B cell (primary cell): ENCODE results near the gene KRT14. TPM values are rescaled to one million over a fixed set of nuclear protein-coding genes. Genes with fewer than 3 reads are reported as not detected.
"Not testable (repeated sequence)": the region's sequence is repeated elsewhere in the genome, so short reads cannot be mapped to it uniquely, and the experiment has no call there.

Source experiments
- ATAC-seq: fragments of 200-7000 bp; cut with Tn5 transposase; one replicate; pipeline ENCODE4 v1.10.0; 2021; ENCODE audit warnings: low read depth, mild to moderate bottlenecking, moderate number of reproducible peaks, moderate library complexity
- CTCF ChIA-PET: fragments of 350-600 bp; sonication (Branson Sonifier 250); formaldehyde crosslinking; loops from one replicate; lab custom pipeline; 2021; ENCODE audit warnings: antibody characterized with exemption, inconsistent platforms; lab: Charles Lee
- POLR2A ChIA-PET: fragments of 350-600 bp; sonication (Branson Sonifier 250); formaldehyde crosslinking; loops from one replicate; lab custom pipeline; 2021; ENCODE audit warnings: antibody characterized with exemption; lab: Charles Lee
- DNase-seq: peaks from one replicate; pipeline ENCODE4 v3.0.0; 2013
- H2AFZ ChIP-seq: 2 replicates; pipeline ENCODE4 v1.6.1; 2012; ENCODE audit warnings: mild to moderate bottlenecking, low read depth, low read length; ENCODE audit not compliant: insufficient read depth, poor library complexity, severe bottlenecking
- H3K27ac ChIP-seq, 2 donors: 1 replicate in 1 of 2; 2 replicates in 1 of 2; pipeline ENCODE4 v1.5.1; 2012 to 2013; ENCODE audit warnings: low read length in 2 of 2, mild to moderate bottlenecking in 2 of 2, moderate library complexity in 1 of 2
- H3K27me3 ChIP-seq, 4 experiments: fragments of 200-600 bp in 1 of 4; sonication (generic) in 1 of 4; replicated peaks in 1 of 4; 1 replicate in 2 of 4; 2 replicates in 2 of 4; pipeline versions ENCODE4 v1.6.1 to v1.7.0; 2013 to 2016; ENCODE audit warnings: low read length in 3 of 4, mild to moderate bottlenecking in 2 of 4, mixed read lengths in 1 of 4, moderate library complexity in 1 of 4; ENCODE audit not compliant: insufficient read depth in 4 of 4, control insufficient read depth in 3 of 4; ENCODE audit errors: control extremely low read depth in 1 of 4
- H3K36me3 ChIP-seq, 2 experiments: replicated peaks in 1 of 2; 1 replicate in 1 of 2; 2 replicates in 1 of 2; pipeline versions ENCODE4 v1.6.1 to v1.7.1; 2013; ENCODE audit warnings: low read length in 1 of 2; ENCODE audit not compliant: insufficient read depth in 2 of 2, control insufficient read depth in 1 of 2; ENCODE audit errors: control extremely low read depth in 1 of 2, extremely low read depth in 1 of 2
- H3K4me1 ChIP-seq, 2 donors: fragments of 200-600 bp in 1 of 2; sonication (generic) in 1 of 2; 1 replicate in 1 of 2; 2 replicates in 1 of 2; pipeline versions ENCODE4 v1.5.1 to v1.6.1; 2013 to 2017; ENCODE audit warnings: low read length in 2 of 2; ENCODE audit not compliant: control insufficient read depth in 2 of 2, insufficient read depth in 2 of 2
- H3K4me2 ChIP-seq: replicated peaks from 2 replicates; pipeline ENCODE3; 2012; ENCODE audit warnings: mild to moderate bottlenecking, low read depth, low read length; ENCODE audit not compliant: poor library complexity, severe bottlenecking
- H3K4me3 ChIP-seq, 5 experiments: fragments of 200-600 bp in 1 of 5; sonication (generic) in 1 of 5; 1 replicate in 3 of 5; 2 replicates in 2 of 5; pipeline versions ENCODE4 v1.5.1 to v1.7.0; 2011 to 2016; ENCODE audit warnings: low read length in 4 of 5, mild to moderate bottlenecking in 4 of 5, low read depth in 2 of 5, control low read depth in 1 of 5, moderate library complexity in 1 of 5; ENCODE audit not compliant: insufficient read depth in 1 of 5; ENCODE audit errors: control extremely low read depth in 1 of 5, extremely low read depth in 1 of 5
- H3K79me2 ChIP-seq: fragments of 200-600 bp; sonication (generic); one replicate; pipeline ENCODE4 v1.6.0; 2016; ENCODE audit warnings: low read length; ENCODE audit not compliant: control insufficient read depth, insufficient read depth
- H3K9ac ChIP-seq: fragments of 200-600 bp; sonication (generic); 2 replicates; pipeline ENCODE4 v1.6.1; 2017; ENCODE audit warnings: mild to moderate bottlenecking, low read length, moderate library complexity
- H3K9me3 ChIP-seq, 3 donors: one replicate each; pipeline versions ENCODE4 v1.6.1 to v1.7.1; 2013; ENCODE audit warnings: low read length in 2 of 3; ENCODE audit not compliant: control insufficient read depth in 2 of 3, insufficient read depth in 1 of 3; ENCODE audit errors: control extremely low read depth in 1 of 3
- H4K20me1 ChIP-seq: 2 replicates; pipeline ENCODE4 v1.6.0; 2012; ENCODE audit warnings: mild to moderate bottlenecking, low read length; ENCODE audit not compliant: insufficient read depth, control insufficient read depth, poor library complexity, severe bottlenecking
- H3K27ac Mint-ChIP-seq: one replicate; pipeline ENCODE4 v1.8.0; 2021; ENCODE audit warnings: mixed read lengths
- H3K27me3 Mint-ChIP-seq: one replicate; pipeline ENCODE4 v1.8.0; 2021; ENCODE audit warnings: mixed read lengths
- H3K4me1 Mint-ChIP-seq: one replicate; pipeline ENCODE4 v1.8.0; 2021; ENCODE audit warnings: mixed read lengths
- H3K4me3 Mint-ChIP-seq: one replicate; pipeline ENCODE4 v1.8.0; 2021; ENCODE audit warnings: mixed read lengths
- H3K9me3 Mint-ChIP-seq: one replicate; pipeline ENCODE4 v1.8.0; 2022; ENCODE audit warnings: mixed read lengths; ENCODE audit not compliant: insufficient read depth
- CTCF ChIP-seq: fragments of 200-600 bp; IDR thresholded peaks from one replicate; pipeline ENCODE4 v1.8.0; 2022; ENCODE audit warnings: antibody characterized with exemption, mild to moderate bottlenecking
- EZH2 ChIP-seq: IDR thresholded peaks from 2 replicates; pipeline ENCODE4 v1.6.1; 2012; ENCODE audit warnings: borderline replicate concordance, low read depth, mild to moderate bottlenecking, moderate library complexity, low read length; ENCODE audit not compliant: insufficient read depth, poor library complexity, severe bottlenecking
- WGBS: methylation state at CpG from one replicate; pipeline ENCODE4 v1.1.5; 2013; ENCODE audit warnings: missing lambda C conversion rate; ENCODE audit not compliant: insufficient coverage; 5-methylcytosine and 5-hydroxymethylcytosine counted together
- intact Hi-C: fragments of 100-400 bp; cut with micrococcal nuclease; formaldehyde crosslinking; loops from one replicate; pipeline ENCODE4 v1.10.0; 2022
- polyA plus RNA-seq: library from polyadenylated mRNA; depleted of rRNA; stranded (reverse); fragments of >200 nt; gene quantifications from 2 replicates; pipeline ENCODE4 v1.2.3, GENCODE V29; 2012
- total RNA-seq, 2 donors: library from RNA; stranded (reverse); fragments of 120-200 nt in 1 of 2; gene quantifications; 1 replicate in 1 of 2; 2 replicates in 1 of 2; pipeline versions ENCODE4 v1.2.3 to v1.2.4, GENCODE V29; 2013 to 2022

KRT14 gene
- total and polyA plus RNA-seq, 2 donors (not counting 1 experiment from before 2014, with no cell fraction given): not detected

- ATAC-seq (no peak), DNase-seq (no peak)
- intact Hi-C loops: no loop called here
- Mint-ChIP-seq H3K4me3 (no peak overlapping the region), H3K9me3 (no peaks in the 10 kb centered on the region), H3K27ac (no peak overlapping the region), H3K4me1 (peaks cover 8% of the 10 kb centered on the region), H3K27me3 (peaks cover 29% of the 10 kb centered on the region)
- H3K9ac ChIP-seq: no peak overlapping the region
- CTCF ChIA-PET: interaction anchor here (0.6 kb wide), 1 partner anchor 429 kb away, joined by 3 read pairs; no protein-coding TSS in a partner anchor
- no peak for TF ChIP-seq EZH2
- TF ChIP-seq CTCF: no peak
- H3K4me1 ChIP-seq: peaks cover 8 to 13% of the 10 kb centered on the region in 2 donors
- H3K9me3 ChIP-seq: peaks cover 0 to 22% (median 0%) of the 10 kb centered on the region in 3 donors
- POLR2A ChIA-PET: no interaction called here
- no peak overlapping the region for H3K27ac ChIP-seq
- WGBS: 92% methylated on average over 2 of the region's 5 CpGs
- H2AFZ ChIP-seq: no peak overlapping the region
- no peaks in the 10 kb centered on the region for H3K36me3 ChIP-seq
- peaks cover 0 to 26% (median 6%) of the 10 kb centered on the region in 4 experiments for H3K27me3 ChIP-seq
- no peak overlapping the region for H3K4me2 ChIP-seq
- no peaks in the 10 kb centered on the region for H3K79me2 ChIP-seq
- no peaks in the 10 kb centered on the region for H4K20me1 ChIP-seq
- H3K4me3 ChIP-seq: no peak overlapping the region
These were observed 41.8 kb downstream of the KRT14 start for GRCh38 chr17:41544935-41545334.

- intact Hi-C loops: no loop called here
- 100% methylated on average over 2 of the region's 5 CpGs for WGBS
- Histone ChIP-seq H3K9ac (no peak overlapping the region), H3K4me2 (no peak overlapping the region), H3K36me3 (no peaks in the 10 kb centered on the region), H4K20me1 (no peaks in the 10 kb centered on the region), H3K4me1 (peaks cover 8 to 12% of the 10 kb centered on the region in 2 donors), H3K27me3 (peaks cover 0 to 23% (median 6%) of the 10 kb centered on the region in 4 experiments), H2AFZ (no peak overlapping the region), H3K79me2 (no peaks in the 10 kb centered on the region), H3K27ac (no peak overlapping the region), H3K4me3 (no peak overlapping the region), H3K9me3 (peaks cover 0 to 22% (median 0%) of the 10 kb centered on the region in 3 donors)
- no peak for ATAC-seq
- no peak for DNase-seq
- CTCF ChIA-PET: interaction anchor here (0.5 to 0.6 kb wide), 2 partner anchors 430 to 1239 kb away, joined by 3 to 4 read pairs; no protein-coding TSS in a partner anchor
- POLR2A ChIA-PET: no interaction called here
- Mint-ChIP-seq H3K4me1 (peaks cover 7% of the 10 kb centered on the region), H3K27ac (no peak overlapping the region), H3K4me3 (no peak overlapping the region), H3K9me3 (no peaks in the 10 kb centered on the region), H3K27me3 (peaks cover 29% of the 10 kb centered on the region)
- no peak for TF ChIP-seq CTCF
- TF ChIP-seq EZH2: no peak
These were observed 42.2 kb downstream of the KRT14 start for GRCh38 chr17:41544491-41544892.

- intact Hi-C loops, H3K4me2 ChIP-seq, H3K9me3 Mint-ChIP-seq, H3K4me1 ChIP-seq, H3K4me3 ChIP-seq, H3K27ac ChIP-seq, H3K4me1 Mint-ChIP-seq, H3K4me3 Mint-ChIP-seq, H3K27ac Mint-ChIP-seq, H3K79me2 ChIP-seq, ATAC-seq, H3K9ac ChIP-seq, DNase-seq, H2AFZ ChIP-seq, H4K20me1 ChIP-seq, POLR2A ChIA-PET, H3K36me3 ChIP-seq: not testable (repeated sequence)
- Histone ChIP-seq H3K27me3 (peaks cover 0 to 11% (median 0%) of the 10 kb centered on the region in 4 experiments), H3K9me3 (peaks cover 0 to 13% (median 0%) of the 10 kb centered on the region in 3 donors)
- CTCF ChIA-PET: interaction anchor here (0.6 kb wide), 1 partner anchor 387 kb away, joined by 3 read pairs; no protein-coding TSS in a partner anchor
- peaks cover 22% of the 10 kb centered on the region for H3K27me3 Mint-ChIP-seq
- WGBS: 88% methylated on average over 9 of the region's 10 CpGs
These were observed 43.9 kb downstream of the KRT14 start for GRCh38 chr17:41542786-41543185.
